GM19328 (cell line): ENCODE data around the gene NCKAP5L.

Experiments used
- ATAC-seq: cut with Tn5 transposase; IDR thresholded peaks from one replicate; pipeline ENCODE4 v1.9.1; 2021; ENCODE audit warnings: mild to moderate bottlenecking, moderate library complexity; ENCODE audit not compliant: unreplicated experiment

Gene NCKAP5L

GRCh38 chr12:49803693-49804450 is 24.3 kb downstream of the NCKAP5L start:
- ATAC-seq = no peak

GRCh38 chr12:49801141-49802063 is 26.8 kb downstream of the NCKAP5L start:
- no peak for ATAC-seq

GRCh38 chr12:49800421-49801140 is 27.6 kb downstream of the NCKAP5L start:
- ATAC-seq = no peak

- no peak for ATAC-seq
Observed at GRCh38 chr12:49798934-49799333, 29.3 kb downstream of the NCKAP5L start.

GRCh38 chr12:49798248-49798647 is 30.0 kb downstream of the NCKAP5L start:
- ATAC-seq = no peak

GRCh38 chr12:49797449-49797776 is 30.8 kb downstream of the NCKAP5L start:
- ATAC-seq = no peak

- ATAC-seq = no peak
Observed at GRCh38 chr12:49796606-49797448, 31.4 kb downstream of the NCKAP5L start.

GRCh38 chr12:49796155-49796554 is 32.1 kb downstream of the NCKAP5L start:
- ATAC-seq = no peak

- ATAC-seq = no peak
Observed at GRCh38 chr12:49795654-49796105, 32.5 kb downstream of the NCKAP5L start.

- no peak for ATAC-seq
Observed at GRCh38 chr12:49794811-49795653, 33.2 kb downstream of the NCKAP5L start.

GRCh38 chr12:49794021-49794420 is 34.2 kb downstream of the NCKAP5L start:
- ATAC-seq = no peak

- no peak for ATAC-seq
Observed at GRCh38 chr12:49793620-49794019, 34.6 kb downstream of the NCKAP5L start.

- no peak for ATAC-seq
Observed at GRCh38 chr12:49792976-49793580, 35.1 kb downstream of the NCKAP5L start.

- no peak for ATAC-seq
Observed at GRCh38 chr12:49792181-49792970, 35.8 kb downstream of the NCKAP5L start.

GRCh38 chr12:49791700-49792099 is 36.5 kb downstream of the NCKAP5L start:
- no peak for ATAC-seq

GRCh38 chr12:49790741-49791555 is 37.3 kb downstream of the NCKAP5L start:
- no peak for ATAC-seq

- no peak for ATAC-seq
Observed at GRCh38 chr12:49789992-49790391, 38.2 kb downstream of the NCKAP5L start.
